GM21717 (cell line): Measurements from ENCODE around the gene PITPNM1.
A peak's percentile ranks its signal among the peaks of the same experiment; 100 is the strongest.
"Not testable (repeated sequence)": the region's sequence is repeated elsewhere in the genome, so short reads cannot be mapped to it uniquely, and the experiment has no call there.

ENCODE experiments used
- ATAC-seq: cut with Tn5 transposase; IDR thresholded peaks from one replicate; pipeline ENCODE4 v1.9.1; 2021; ENCODE audit warnings: mild to moderate bottlenecking, moderate library complexity; ENCODE audit not compliant: unreplicated experiment

Gene PITPNM1

GRCh38 chr11:67491276-67492068 lies 13.7 kb downstream of the PITPNM1 start:
- no peak for ATAC-seq

GRCh38 chr11:67490727-67491065 lies 14.5 kb downstream of the PITPNM1 start:
- no peak for ATAC-seq

- no peak for ATAC-seq
Measured at GRCh38 chr11:67489885-67490726, 15.1 kb downstream of the PITPNM1 start.

- no peak for ATAC-seq
Measured at GRCh38 chr11:67489203-67489884, 15.8 kb downstream of the PITPNM1 start.

GRCh38 chr11:67486481-67487195 lies 18.5 kb downstream of the PITPNM1 start:
- no peak for ATAC-seq

- not testable (repeated sequence) for ATAC-seq
Measured at GRCh38 chr11:67485873-67486361, 19.2 kb downstream of the PITPNM1 start.

- ATAC-seq: no peak
Measured at GRCh38 chr11:67484847-67485311, 20.3 kb downstream of the PITPNM1 start.

- no peak for ATAC-seq
Measured at GRCh38 chr11:67483831-67484665, 21.1 kb downstream of the PITPNM1 start.

GRCh38 chr11:67482827-67483798 lies 22.1 kb downstream of the PITPNM1 start, which contains the start of gene AIP:
Gene AIP, plus strand, starts transcription at chr11:67483026. Its CDS starts 133 bp downstream, at chr11:67483159.
- peak; percentile 51 for ATAC-seq

- no peak for ATAC-seq
Measured at GRCh38 chr11:67482275-67482826, 22.8 kb downstream of the PITPNM1 start.

- not testable (repeated sequence) for ATAC-seq
Measured at GRCh38 chr11:67477344-67478050, 27.7 kb downstream of the PITPNM1 start.

- not testable (repeated sequence) for ATAC-seq
Measured at GRCh38 chr11:67476692-67477091, 28.5 kb downstream of the PITPNM1 start.

GRCh38 chr11:67472882-67473281 lies 32.3 kb downstream of the PITPNM1 start:
- ATAC-seq: no peak

- ATAC-seq: no peak
Measured at GRCh38 chr11:67470337-67471002, 34.7 kb downstream of the PITPNM1 start.

GRCh38 chr11:67469508-67469811 lies 35.7 kb downstream of the PITPNM1 start:
- ATAC-seq: no peak

- peak; percentile 65 for ATAC-seq
Measured at GRCh38 chr11:67468759-67469507, 36.2 kb downstream of the PITPNM1 start, which contains the start of gene TMEM134. Gene TMEM134, minus strand, starts transcription at chr11:67469251. Its CDS starts 59 bp downstream, at chr11:67469192.
